ENCODE measurements around the gene ULBP3. TPM values are rescaled to one million over a fixed set of nuclear protein-coding genes. Genes with fewer than 3 reads are reported as not detected.

Gene ULBP3
- total and polyA plus RNA-seq, 7 donors = 0.15 to 0.67 (median 0.36) TPM

- intact Hi-C loops (cut with DNase I) = loop anchor here (2.0 to 5.0 kb wide), 4 partner anchors 56 to 316 kb away; no protein-coding TSS in a partner anchor
- DNase-seq (no peak), ATAC-seq (no peak)
- H3K4me3 ChIP-seq = no peak overlapping the region
- H3K4me1 ChIP-seq = no peaks in the 10 kb centered on the region
- no peaks in the 10 kb centered on the region for H3K36me3 ChIP-seq (ENCODE audit: insufficient read depth in 1 of 2, low read depth in 1 of 2)
- WGBS, 3 donors = 78 to 85% (median 83%) methylated on average over 4 of the region's 4 CpGs
- no peaks in the 10 kb centered on the region for H3K9me3 ChIP-seq
- no peak for TF ChIP-seq CTCF (IDR thresholded peaks at IDR 0.05)
- no peak overlapping the region for H3K27ac ChIP-seq
- H3K27me3 ChIP-seq (ENCODE audit: insufficient read depth in 3 of 3, low read length in 2 of 3) = no peaks in the 10 kb centered on the region
Measured at GRCh38 chr6:150081702-150082101, 12.8 kb upstream of the ULBP3 start.

GRCh38 chr6:150079604-150080003, 10.7 kb upstream of the ULBP3 start:
- no peak overlapping the region for H3K27ac ChIP-seq
- H3K4me1 ChIP-seq = no peaks in the 10 kb centered on the region
- ATAC-seq = no peak
- no peaks in the 10 kb centered on the region for H3K9me3 ChIP-seq
- intact Hi-C loops (cut with DNase I) = loop anchor here (1.0 to 10.0 kb wide), 6 partner anchors 58 to 735 kb away; no protein-coding TSS in a partner anchor
- WGBS, 3 donors = 72 to 82% (median 79%) methylated on average over 4 of the region's 4 CpGs
- no peak for TF ChIP-seq CTCF (IDR thresholded peaks at IDR 0.05)
- no peaks in the 10 kb centered on the region for H3K36me3 ChIP-seq (ENCODE audit: insufficient read depth in 1 of 2, low read depth in 1 of 2)
- no peak overlapping the region for H3K4me3 ChIP-seq
- no peaks in the 10 kb centered on the region for H3K27me3 ChIP-seq (ENCODE audit: insufficient read depth in 3 of 3, low read length in 2 of 3)
- no peak for DNase-seq

- no peak overlapping the region for H3K27ac ChIP-seq
- WGBS, 3 donors = 74 to 85% (median 84%) methylated on average over 2 of the region's 2 CpGs
- no peaks in the 10 kb centered on the region for H3K27me3 ChIP-seq (ENCODE audit: insufficient read depth in 3 of 3, low read length in 2 of 3)
- intact Hi-C loops (cut with DNase I) = loop anchor here in 1 of 2 donors (10.0 kb wide), 1 partner anchor 736 kb away; no protein-coding TSS in a partner anchor
- no peaks in the 10 kb centered on the region for H3K4me1 ChIP-seq
- DNase-seq = no peak
- no peak for ATAC-seq
- TF ChIP-seq CTCF (IDR thresholded peaks at IDR 0.05) = no peak
- H3K4me3 ChIP-seq = no peak overlapping the region
- H3K36me3 ChIP-seq (ENCODE audit: insufficient read depth in 1 of 2, low read depth in 1 of 2) = no peaks in the 10 kb centered on the region
- no peaks in the 10 kb centered on the region for H3K9me3 ChIP-seq
Measured at GRCh38 chr6:150078788-150079187, 9.9 kb upstream of the ULBP3 start.

- Histone ChIP-seq H3K27me3 (ENCODE audit: insufficient read depth in 3 of 3, low read length in 2 of 3) (no peaks in the 10 kb centered on the region), H3K27ac (no peak overlapping the region), H3K36me3 (ENCODE audit: insufficient read depth in 1 of 2, low read depth in 1 of 2) (no peaks in the 10 kb centered on the region), H3K4me1 (no peaks in the 10 kb centered on the region), H3K9me3 (no peaks in the 10 kb centered on the region), H3K4me3 (no peak overlapping the region)
- intact Hi-C loops (cut with DNase I) = loop anchor here in 1 of 2 donors (10.0 kb wide), 1 partner anchor 738 kb away; no protein-coding TSS in a partner anchor
- no peak for DNase-seq
- TF ChIP-seq CTCF (IDR thresholded peaks at IDR 0.05) = no peak
- ATAC-seq = no peak
- 68 to 82% (median 72%) methylated on average over 8 of the region's 8 CpGs for WGBS, 3 donors
Measured at GRCh38 chr6:150076196-150076893, 7.4 kb upstream of the ULBP3 start.
